Measurements from ENCODE around the gene ZFP36L1. TPM values are rescaled to one million over a fixed set of nuclear protein-coding genes. Genes with fewer than 3 reads are reported as not detected.

ZFP36L1 gene
- 140 and 236 TPM in 2 replicates for total RNA-seq

GRCh38 chr14:68792979-68793733 lies at the start of gene ZFP36L1:
Gene ZFP36L1 (minus strand): TSS chr14:68793067. CDS start chr14:68792938, 129 bp downstream.

Other genes with a start within 250 kb of the ZFP36L1 start
- 304 and 415 TPM in 2 replicates for gene ACTN1, start 186.2 kb upstream of the ZFP36L1 start, total RNA-seq

All from airway epithelial cell (primary cell).